C4-2B (cell line): ENCODE measurements around the gene RANBP3.

Experiments
- ZFX ChIP-seq: fragments of 450-650 bp; IDR thresholded peaks from 2 replicates; pipeline ENCODE4 v1.6.1; 2017
- TF ChIP-seq, protein P1 (sequence below): fragments of 450-650 bp; conservative IDR thresholded peaks from 2 replicates; pipeline ENCODE4 v1.5.1; 2017; ENCODE audit warnings: mild to moderate bottlenecking

DNA sequence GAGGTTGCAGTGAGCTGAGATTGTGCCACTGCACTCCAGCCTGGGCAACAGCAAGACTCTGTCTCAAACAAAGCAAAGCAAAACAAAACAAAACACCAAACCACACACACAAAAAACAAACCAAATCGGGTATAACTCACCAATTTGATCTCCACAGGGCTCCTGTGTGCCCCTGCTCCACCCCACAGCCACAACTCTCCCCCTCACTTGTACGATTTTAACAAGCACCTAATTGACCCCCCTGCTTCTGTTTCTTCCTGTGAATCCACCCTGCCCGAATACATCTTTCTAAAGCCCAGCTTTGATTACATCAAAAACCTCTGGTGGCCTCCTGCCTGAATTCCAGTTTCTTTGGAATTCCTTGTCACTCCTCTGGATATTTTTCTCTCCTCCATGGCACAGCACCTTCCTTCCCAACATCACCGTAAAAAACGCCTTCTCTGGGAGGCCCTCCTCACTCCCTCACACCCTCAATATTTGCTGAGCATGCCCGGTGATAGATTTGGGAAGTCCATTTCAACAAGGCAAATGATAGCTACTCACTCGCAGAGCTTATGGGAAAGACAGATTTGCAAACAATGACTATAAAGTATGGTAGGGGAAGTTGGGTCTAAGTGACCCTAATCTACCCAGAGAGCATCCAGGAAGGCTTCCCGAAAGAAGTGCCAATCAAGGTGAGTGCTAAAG lies 11.6 kb upstream of the RANBP3 start:
- TF ChIP-seq, protein P1, sequence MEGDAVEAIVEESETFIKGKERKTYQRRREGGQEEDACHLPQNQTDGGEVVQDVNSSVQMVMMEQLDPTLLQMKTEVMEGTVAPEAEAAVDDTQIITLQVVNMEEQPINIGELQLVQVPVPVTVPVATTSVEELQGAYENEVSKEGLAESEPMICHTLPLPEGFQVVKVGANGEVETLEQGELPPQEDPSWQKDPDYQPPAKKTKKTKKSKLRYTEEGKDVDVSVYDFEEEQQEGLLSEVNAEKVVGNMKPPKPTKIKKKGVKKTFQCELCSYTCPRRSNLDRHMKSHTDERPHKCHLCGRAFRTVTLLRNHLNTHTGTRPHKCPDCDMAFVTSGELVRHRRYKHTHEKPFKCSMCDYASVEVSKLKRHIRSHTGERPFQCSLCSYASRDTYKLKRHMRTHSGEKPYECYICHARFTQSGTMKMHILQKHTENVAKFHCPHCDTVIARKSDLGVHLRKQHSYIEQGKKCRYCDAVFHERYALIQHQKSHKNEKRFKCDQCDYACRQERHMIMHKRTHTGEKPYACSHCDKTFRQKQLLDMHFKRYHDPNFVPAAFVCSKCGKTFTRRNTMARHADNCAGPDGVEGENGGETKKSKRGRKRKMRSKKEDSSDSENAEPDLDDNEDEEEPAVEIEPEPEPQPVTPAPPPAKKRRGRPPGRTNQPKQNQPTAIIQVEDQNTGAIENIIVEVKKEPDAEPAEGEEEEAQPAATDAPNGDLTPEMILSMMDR: no peak
- no peak for TF ChIP-seq ZFX
